GM12864 (cell line): ENCODE measurements around the gene ADAM11.
"Not testable (repeated sequence)": the region's sequence is repeated elsewhere in the genome, so short reads cannot be mapped to it uniquely, and the experiment has no call there.

Experiments used
- DNase-seq: peaks from one replicate; pipeline ENCODE4 v3.0.0-alpha.2; 2011; ENCODE audit warnings: low read depth
- H3K4me3 ChIP-seq: 2 replicates; pipeline ENCODE4 v1.5.1; 2011; ENCODE audit warnings: mild to moderate bottlenecking, low read depth, low read length, control low read depth
- CTCF ChIP-seq: IDR thresholded peaks from 2 replicates; pipeline ENCODE4 v1.5.1; 2011; ENCODE audit warnings: low read depth, mild to moderate bottlenecking, moderate library complexity, low read length, control low read depth, inconsistent platforms; ENCODE audit errors: missing control alignments

Gene ADAM11

GRCh38 chr17:44749980-44750318 lies 8.8 kb upstream of the ADAM11 start:
- no peak overlapping the region for H3K4me3 ChIP-seq
- TF ChIP-seq CTCF, result no peak
- no peak for DNase-seq

- H3K4me3 ChIP-seq, result no peak overlapping the region
- no peak for TF ChIP-seq CTCF
- no peak for DNase-seq
These were observed 7.5 kb upstream of the ADAM11 start for GRCh38 chr17:44751331-44751730.

GRCh38 chr17:44751806-44752205 lies 7.0 kb upstream of the ADAM11 start:
- no peak for TF ChIP-seq CTCF
- DNase-seq, result no peak
- H3K4me3 ChIP-seq, result no peak overlapping the region

- no peak for TF ChIP-seq CTCF
- H3K4me3 ChIP-seq, result no peak overlapping the region
- DNase-seq, result no peak
These were observed 5.6 kb upstream of the ADAM11 start for GRCh38 chr17:44752953-44753861.

GRCh38 chr17:44754276-44754675 lies 4.5 kb upstream of the ADAM11 start:
- DNase-seq, result no peak
- TF ChIP-seq CTCF, result no peak
- no peak overlapping the region for H3K4me3 ChIP-seq

GRCh38 chr17:44755180-44755579 lies 3.6 kb upstream of the ADAM11 start:
- not testable (repeated sequence) for DNase-seq, H3K4me3 ChIP-seq

- H3K4me3 ChIP-seq, result no peak overlapping the region
- no peak for DNase-seq
- TF ChIP-seq CTCF, result no peak
These were observed 1.5 kb upstream of the ADAM11 start for GRCh38 chr17:44757045-44757917.
